Uterus (tissue), 2 donors: ENCODE measurements around the gene SEC24A.

Experiments
- CTCF ChIP-seq, 4 experiments: fragments of 200-600 bp in 2 of 4; fragments of 450-650 bp in 2 of 4; sonication (generic) in 2 of 4; IDR thresholded peaks; one replicate each; pipeline ENCODE4 v1.5.1; 2016 to 2019; ENCODE audit warnings: antibody characterized with exemption in 4 of 4, mild to moderate bottlenecking in 2 of 4, moderate library complexity in 1 of 4
- POLR2A ChIP-seq, 2 donors: fragments of 450-650 bp; IDR thresholded peaks; one replicate each; pipeline ENCODE4 v1.6.1; 2016; ENCODE audit warnings: antibody characterized with exemption in 2 of 2, mild to moderate bottlenecking in 1 of 2, moderate library complexity in 1 of 2

GRCh38 chr5:134736173-134736812 is 87.7 kb downstream of the SEC24A start:
- no peak for TF ChIP-seq POLR2A (IDR thresholded peaks at IDR 0.05)
- TF ChIP-seq CTCF (IDR thresholded peaks at IDR 0.05): no peak
